GM18861 (cell line): ENCODE measurements around the gene GOPC.

Source experiments
- ATAC-seq: cut with Tn5 transposase; IDR thresholded peaks from one replicate; pipeline ENCODE4 v1.9.1; 2021; ENCODE audit not compliant: unreplicated experiment

GOPC gene

GRCh38 chr6:117550078-117550600 lies 52.2 kb downstream of the GOPC start:
- ATAC-seq, result no peak

DNA sequence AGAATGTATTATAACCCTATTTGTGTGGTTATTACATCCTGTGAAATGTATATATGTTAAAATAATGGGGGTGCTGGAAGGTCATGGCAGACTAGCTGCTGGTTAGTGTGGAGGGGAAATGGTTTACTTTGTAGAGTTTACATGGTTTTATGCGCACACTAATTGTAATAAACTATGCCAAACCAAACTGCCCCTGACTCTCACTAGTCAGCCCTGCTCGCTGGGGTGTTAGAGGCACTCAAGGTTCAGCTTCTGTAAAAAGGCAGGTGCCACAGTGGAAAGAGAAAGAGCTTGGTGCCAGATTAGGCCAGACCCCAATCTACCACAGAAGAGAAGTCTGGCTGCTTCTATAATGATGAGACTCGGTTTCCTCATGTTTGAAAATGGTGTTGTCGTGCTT lies 52.7 kb downstream of the GOPC start:
- no peak for ATAC-seq

DNA sequence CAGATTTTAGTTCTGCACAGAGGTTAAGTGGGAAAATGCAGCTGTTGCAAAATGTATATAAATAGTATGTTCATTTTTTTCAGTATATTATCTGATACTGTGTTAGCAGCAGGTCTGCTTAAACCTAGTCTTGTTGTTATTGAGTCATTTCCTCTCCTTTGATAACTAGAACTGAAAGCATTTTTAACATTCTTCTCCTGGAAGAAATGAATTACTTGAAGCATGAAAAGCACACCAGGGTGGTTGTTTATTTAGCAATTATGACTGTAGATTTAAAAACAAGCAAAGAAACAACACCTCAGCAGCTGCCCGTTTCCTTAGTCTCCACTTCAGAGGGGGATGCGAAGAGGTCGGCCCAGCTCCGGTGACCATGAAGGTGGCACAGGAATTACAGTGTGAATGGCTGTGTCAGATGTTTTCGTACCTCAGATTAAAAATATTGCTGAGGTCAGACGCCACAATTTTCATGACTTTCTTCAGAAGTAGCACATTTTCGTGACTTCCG lies 53.5 kb downstream of the GOPC start:
- ATAC-seq, result no peak

DNA sequence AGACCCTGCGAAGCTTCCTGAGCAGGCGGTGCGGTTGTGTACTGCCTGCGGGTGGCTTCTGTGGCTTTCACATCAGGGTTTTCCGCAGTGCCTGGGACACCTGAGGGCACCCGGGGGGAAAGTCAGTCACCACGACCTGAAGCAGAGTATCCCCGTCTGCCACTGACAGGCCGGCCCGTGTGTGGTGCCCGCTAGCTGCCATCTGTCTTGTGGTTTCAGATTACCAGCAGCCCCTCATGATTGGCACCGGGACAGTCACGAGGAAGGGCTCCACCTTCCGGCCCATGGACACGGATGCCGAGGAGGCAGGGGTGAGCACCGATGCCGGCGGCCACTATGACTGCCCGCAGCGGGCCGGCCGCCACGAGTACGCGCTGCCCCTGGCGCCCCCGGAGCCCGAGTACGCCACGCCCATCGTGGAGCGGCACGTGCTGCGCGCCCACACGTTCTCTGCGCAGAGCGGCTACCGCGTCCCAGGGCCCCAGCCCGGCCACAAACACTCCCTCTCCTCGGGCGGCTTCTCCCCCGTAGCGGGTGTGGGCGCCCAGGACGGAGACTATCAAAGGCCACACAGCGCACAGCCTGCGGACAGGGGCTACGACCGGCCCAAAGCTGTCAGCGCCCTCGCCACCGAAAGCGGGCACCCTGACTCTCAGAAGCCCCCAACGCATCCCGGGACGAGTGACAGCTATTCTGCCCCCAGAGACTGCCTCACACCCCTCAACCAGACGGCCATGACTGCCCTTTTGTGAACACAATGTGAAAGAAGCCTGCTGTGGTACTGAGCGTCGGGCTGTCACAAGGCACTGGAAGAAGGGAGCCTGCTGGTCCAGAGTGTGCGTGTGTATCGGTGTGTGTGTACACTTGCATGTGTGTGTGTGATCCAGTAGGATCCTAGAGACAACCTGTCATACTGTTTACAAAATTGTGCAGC lies 54.4 kb downstream of the GOPC start:
- no peak for ATAC-seq

- no peak for ATAC-seq
Measured at GRCh38 chr6:117546674-117547073, 55.6 kb downstream of the GOPC start.

DNA sequence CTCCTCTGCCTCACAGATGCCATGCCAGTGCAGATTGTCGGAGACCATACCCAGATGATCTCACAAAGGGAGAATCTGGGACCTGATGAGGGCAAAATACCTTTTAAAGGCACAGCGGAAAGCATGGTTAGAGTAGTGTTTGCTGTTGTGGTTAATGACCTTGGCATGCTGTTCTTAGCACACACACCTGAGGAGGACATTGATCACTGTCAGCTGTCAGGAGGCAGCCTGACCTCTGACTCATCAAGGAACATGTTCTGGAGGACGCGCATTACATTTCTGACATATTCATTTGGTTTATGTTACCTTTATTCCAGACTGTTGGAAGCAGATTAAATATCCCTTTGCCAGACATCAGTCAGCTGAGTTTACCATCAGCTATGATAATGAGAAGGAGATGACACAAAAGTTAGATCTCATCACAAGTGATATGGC lies 57.1 kb downstream of the GOPC start:
- no peak for ATAC-seq

DNA sequence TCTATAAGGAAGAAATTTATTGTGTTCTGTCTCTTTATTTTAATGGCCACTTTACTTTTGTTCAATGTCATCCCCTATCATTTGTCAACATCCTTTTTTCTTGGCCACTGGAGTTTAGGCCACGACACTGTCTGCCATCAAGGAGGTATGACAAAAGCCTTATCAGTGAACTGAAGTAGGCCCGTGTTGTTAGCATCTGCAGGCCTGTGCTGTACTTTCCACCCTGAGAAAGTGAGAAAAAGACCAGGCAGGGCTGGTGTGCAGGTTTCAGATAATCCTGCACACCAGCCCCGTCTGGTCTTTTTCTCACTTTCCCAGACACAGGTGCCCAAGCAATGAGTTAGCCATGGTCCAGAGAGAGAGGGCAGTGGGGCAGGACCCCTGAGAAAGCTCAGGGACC lies 57.6 kb downstream of the GOPC start:
- no peak for ATAC-seq

- ATAC-seq, result no peak
Measured at GRCh38 chr6:117542493-117542892, 59.8 kb downstream of the GOPC start.

DNA sequence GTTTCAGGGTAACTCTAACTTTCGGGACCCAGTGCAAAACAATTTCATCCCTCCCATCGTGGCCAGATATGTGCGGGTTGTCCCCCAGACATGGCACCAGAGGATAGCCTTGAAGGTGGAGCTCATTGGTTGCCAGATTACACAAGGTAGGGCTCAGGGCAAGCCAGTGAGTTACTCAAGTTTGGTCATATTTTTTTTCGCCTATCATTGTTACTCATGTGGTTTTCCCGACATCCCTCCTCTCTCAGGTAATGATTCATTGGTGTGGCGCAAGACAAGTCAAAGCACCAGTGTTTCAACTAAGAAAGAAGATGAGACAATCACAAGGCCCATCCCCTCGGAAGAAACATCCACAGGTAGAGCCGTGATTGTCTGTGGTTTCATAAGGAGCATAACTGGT lies 61.6 kb downstream of the GOPC start:
- ATAC-seq, result no peak

GRCh38 chr6:117538615-117539014 lies 63.7 kb downstream of the GOPC start:
- ATAC-seq, result no peak

- ATAC-seq, result no peak
Measured at GRCh38 chr6:117536317-117536716, 66.0 kb downstream of the GOPC start.

- no peak for ATAC-seq
Measured at GRCh38 chr6:117534974-117535373, 67.3 kb downstream of the GOPC start.

DNA sequence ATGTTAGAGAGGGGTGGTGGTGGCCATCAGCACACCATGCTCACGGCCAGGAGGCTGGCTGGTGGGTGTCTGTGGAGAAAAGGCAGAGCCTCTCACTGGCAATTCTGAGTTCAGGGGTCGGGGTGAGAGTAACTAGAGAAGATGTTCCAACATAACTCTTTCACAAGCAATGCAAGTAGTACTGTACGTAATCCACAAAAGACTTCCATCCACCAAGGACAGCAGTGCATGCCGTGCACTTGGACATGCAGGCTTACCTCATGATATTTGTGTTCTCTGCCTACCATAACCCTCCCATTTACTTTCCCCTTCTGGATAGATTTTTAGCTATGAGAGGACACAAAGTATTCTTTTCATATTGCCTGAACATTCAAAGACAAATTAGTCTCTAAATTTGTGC lies 68.5 kb downstream of the GOPC start:
- no peak for ATAC-seq

DNA sequence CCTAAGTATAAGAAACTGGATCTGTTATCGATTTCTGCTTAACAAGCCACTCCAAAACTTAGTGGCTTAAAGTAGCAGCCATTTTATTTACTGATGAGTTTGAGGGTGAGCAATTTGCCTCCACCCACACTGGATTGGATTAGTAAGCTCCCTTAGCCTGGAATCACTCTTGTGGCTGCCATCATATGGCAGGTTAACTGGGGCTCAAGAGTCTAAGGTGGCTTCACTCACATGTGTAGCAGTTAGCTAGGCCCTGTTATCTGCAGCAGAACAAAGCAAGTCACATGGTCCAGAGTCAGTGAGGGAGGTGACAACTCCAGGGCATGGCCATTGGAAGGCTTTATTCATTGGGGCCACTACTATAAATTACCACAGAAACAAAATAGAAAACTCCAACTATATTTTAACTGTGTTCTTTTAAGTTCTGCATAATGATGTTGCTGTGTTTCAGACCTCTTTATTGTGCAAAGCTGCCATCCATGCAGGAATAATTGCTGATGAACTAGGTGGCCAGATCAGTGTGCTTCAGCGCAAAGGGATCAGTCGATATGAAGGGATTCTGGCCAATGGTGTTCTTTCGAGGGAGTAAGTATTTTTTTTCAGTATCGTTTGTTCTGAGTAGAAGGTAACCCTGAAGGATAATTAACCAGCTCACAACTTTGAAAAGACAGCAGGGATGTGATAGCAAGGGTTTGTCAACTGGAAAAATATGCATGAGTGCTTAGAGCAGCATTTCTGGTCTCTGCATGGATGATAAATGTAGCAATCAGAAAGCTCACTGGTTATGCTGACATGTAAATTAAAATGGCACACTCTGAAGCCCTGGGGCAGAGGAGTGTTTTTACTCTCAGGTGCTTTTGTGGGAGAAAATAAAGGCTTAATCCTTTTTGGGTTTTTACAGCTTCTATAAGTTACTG lies 70.2 kb downstream of the GOPC start:
- no peak for ATAC-seq

- no peak for ATAC-seq
Measured at GRCh38 chr6:117531346-117531745, 71.0 kb downstream of the GOPC start.

GRCh38 chr6:117530467-117531242 lies 71.7 kb downstream of the GOPC start:
- no peak for ATAC-seq

- no peak for ATAC-seq
Measured at GRCh38 chr6:117525607-117526006, 76.7 kb downstream of the GOPC start.

- ATAC-seq, result no peak
Measured at GRCh38 chr6:117521791-117522502, 80.4 kb downstream of the GOPC start.

DNA sequence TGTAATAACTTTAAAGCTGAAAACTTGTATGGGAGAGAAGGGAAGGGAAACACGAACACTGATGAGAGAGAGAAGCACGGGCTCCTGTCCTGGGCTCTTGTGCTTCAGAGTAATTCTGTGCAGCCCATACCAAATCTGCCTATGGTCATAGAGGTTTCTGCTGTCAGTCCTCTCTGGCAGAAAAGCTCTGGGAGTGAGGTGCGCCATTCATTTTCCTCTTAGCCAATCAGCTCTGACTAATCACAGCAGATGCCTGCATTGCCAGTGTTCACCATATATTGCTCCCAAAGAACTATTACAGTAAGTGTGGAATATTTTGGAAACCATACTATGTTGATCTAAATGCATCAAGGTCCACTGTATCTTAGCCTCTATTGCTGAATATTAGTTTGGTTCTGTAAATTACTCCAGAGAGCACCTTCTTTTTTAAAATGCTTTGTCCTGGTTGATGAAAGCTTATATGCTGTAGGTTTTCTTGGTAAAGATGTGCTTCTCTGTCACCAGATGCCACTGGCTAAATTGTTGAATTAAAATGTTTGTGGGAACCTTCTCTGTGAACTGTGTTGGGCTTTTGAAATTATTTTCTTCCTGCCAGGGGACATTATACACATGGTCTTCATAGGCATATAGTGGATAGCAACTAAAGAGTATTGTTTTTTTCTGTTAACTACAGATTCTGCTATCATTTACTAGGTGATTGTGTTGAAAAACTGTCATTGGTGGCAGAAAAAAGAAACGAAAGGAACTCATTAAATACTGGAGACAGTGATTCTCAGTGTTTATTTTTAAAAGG lies 81.5 kb downstream of the GOPC start:
- no peak for ATAC-seq
